Mesenchymal stem cell (in vitro differentiated cells and primary cell): Measurements from ENCODE around the gene LAMC2.

Source experiments
- DNase-seq: peaks from one replicate; pipeline ENCODE4 v3.0.0-alpha.2; 2013
- H2AFZ ChIP-seq: one replicate; pipeline ENCODE4 v1.6.1; 2013; ENCODE audit warnings: low read depth, mild to moderate bottlenecking, control low read depth, inconsistent platforms, low read length, moderate library complexity
- H2AK5ac ChIP-seq: 2 replicates; pipeline ENCODE4 v1.6.1; 2013; ENCODE audit warnings: low read length, moderate library complexity, mild to moderate bottlenecking, inconsistent platforms; ENCODE audit not compliant: severe bottlenecking
- H2BK120ac ChIP-seq: one replicate; pipeline ENCODE4 v1.6.1; 2013; ENCODE audit warnings: low read depth, mild to moderate bottlenecking, inconsistent platforms, low read length, moderate library complexity
- H2BK12ac ChIP-seq, 2 experiments: one replicate each; pipeline ENCODE4 v1.6.1; 2013; ENCODE audit warnings: inconsistent platforms in 2 of 2, low read length in 2 of 2, mild to moderate bottlenecking in 2 of 2, moderate library complexity in 2 of 2, control low read depth in 1 of 2
- H2BK15ac ChIP-seq: one replicate; pipeline ENCODE4 v1.6.1; 2013; ENCODE audit warnings: mild to moderate bottlenecking, low read depth, inconsistent platforms; ENCODE audit not compliant: poor library complexity, severe bottlenecking
- H2BK5ac ChIP-seq: 2 replicates; pipeline ENCODE4 v1.6.1; 2013; ENCODE audit warnings: low read depth, mild to moderate bottlenecking, low read length, control low read depth, inconsistent platforms; ENCODE audit not compliant: poor library complexity, severe bottlenecking
- H3K14ac ChIP-seq, 2 experiments: one replicate each; pipeline ENCODE4 v1.6.1; 2013; ENCODE audit warnings: inconsistent platforms in 2 of 2, low read length in 2 of 2, control low read depth in 1 of 2, mild to moderate bottlenecking in 1 of 2, moderate library complexity in 1 of 2
- H3K18ac ChIP-seq, 2 experiments: one replicate each; pipeline ENCODE4 v1.6.1; 2013; ENCODE audit warnings: inconsistent platforms in 2 of 2, low read length in 2 of 2, control low read depth in 1 of 2, low read depth in 1 of 2, mild to moderate bottlenecking in 1 of 2
- H3K23ac ChIP-seq, 2 experiments: one replicate each; pipeline ENCODE4 v1.6.1; 2013; ENCODE audit warnings: inconsistent platforms in 2 of 2, low read length in 2 of 2, mild to moderate bottlenecking in 2 of 2, moderate library complexity in 2 of 2, control low read depth in 1 of 2
- H3K27ac ChIP-seq: 2 replicates; pipeline ENCODE4 v1.5.1; 2013; ENCODE audit warnings: mild to moderate bottlenecking, moderate library complexity, low read length, control low read depth, inconsistent platforms; ENCODE audit not compliant: poor library complexity, severe bottlenecking
- H3K27me3 ChIP-seq, 2 experiments: 2 replicates each; pipeline versions ENCODE4 v1.6.1 to v1.7.0; 2013; ENCODE audit warnings: low read length in 2 of 2, mild to moderate bottlenecking in 2 of 2, moderate library complexity in 2 of 2, control low read depth in 1 of 2, inconsistent platforms in 1 of 2; ENCODE audit not compliant: control insufficient read depth in 1 of 2, insufficient read depth in 1 of 2
- H3K36me3 ChIP-seq, 2 experiments: 2 replicates each; pipeline versions ENCODE4 v1.6.1 to v1.7.0; 2013; ENCODE audit warnings: low read length in 2 of 2, control low read depth in 1 of 2, inconsistent platforms in 1 of 2, low read depth in 1 of 2, mild to moderate bottlenecking in 1 of 2; ENCODE audit not compliant: insufficient read depth in 2 of 2, control insufficient read depth in 1 of 2
- H3K4ac ChIP-seq, 2 experiments: one replicate each; pipeline ENCODE4 v1.6.1; 2013; ENCODE audit warnings: inconsistent platforms in 2 of 2, low read length in 2 of 2, mild to moderate bottlenecking in 2 of 2, moderate library complexity in 2 of 2, control low read depth in 1 of 2, low read depth in 1 of 2
- H3K4me1 ChIP-seq: 2 replicates; pipeline ENCODE4 v1.6.1; 2013; ENCODE audit warnings: low read depth, low read length, control low read depth; ENCODE audit not compliant: control insufficient read depth, insufficient read depth
- H3K4me2 ChIP-seq: 2 replicates; pipeline ENCODE4 v1.6.1; 2013; ENCODE audit warnings: low read length, mild to moderate bottlenecking, inconsistent platforms; ENCODE audit not compliant: poor library complexity, severe bottlenecking
- H3K4me3 ChIP-seq, 2 experiments: 2 replicates each; pipeline versions ENCODE4 v1.5.1 to v1.7.0; 2013; ENCODE audit warnings: low read length in 2 of 2, mild to moderate bottlenecking in 2 of 2, control low read depth in 1 of 2, low read depth in 1 of 2; ENCODE audit not compliant: insufficient read depth in 1 of 2
- H3K79me1 ChIP-seq: replicated peaks from 2 replicates; pipeline ENCODE4 v1.6.1; 2013; ENCODE audit warnings: mild to moderate bottlenecking, control low read depth, low read length, inconsistent platforms; ENCODE audit not compliant: poor library complexity, severe bottlenecking
- H3K9ac ChIP-seq: 2 replicates; pipeline ENCODE4 v1.7.0; 2013; ENCODE audit warnings: mild to moderate bottlenecking, low read length, moderate library complexity
- H3K9me3 ChIP-seq: 2 replicates; pipeline ENCODE4 v1.7.0; 2013; ENCODE audit warnings: mild to moderate bottlenecking, low read length; ENCODE audit not compliant: control insufficient read depth
- H4K8ac ChIP-seq: one replicate; pipeline ENCODE4 v1.6.1; 2013; ENCODE audit warnings: inconsistent platforms, mild to moderate bottlenecking, low read length, moderate library complexity
- H4K91ac ChIP-seq: one replicate; pipeline ENCODE4 v1.6.1; 2013; ENCODE audit warnings: mild to moderate bottlenecking, low read length, inconsistent platforms
- WGBS: methylation state at CpG from one replicate; pipeline ENCODE4 v1.1.7; 2013; ENCODE audit warnings: mixed read lengths; 5-methylcytosine and 5-hydroxymethylcytosine counted together

The LAMC2 gene

GRCh38 chr1:183140633-183141032 lies 45.4 kb upstream of the LAMC2 start:
- H3K14ac ChIP-seq, result no peak overlapping the region
- no peak overlapping the region for H3K23ac ChIP-seq
- no peak overlapping the region for H2BK120ac ChIP-seq
- H3K4me3 ChIP-seq, result no peak overlapping the region
- H3K4ac ChIP-seq, result no peak overlapping the region
- no peak overlapping the region for H2BK5ac ChIP-seq
- DNase-seq, result no peak
- peaks cover 18 to 98% of the 10 kb centered on the region in 2 experiments for H3K36me3 ChIP-seq
- no peaks in the 10 kb centered on the region for H3K9me3 ChIP-seq
- peaks cover 20% of the 10 kb centered on the region for H3K79me1 ChIP-seq
- peaks cover 4% of the 10 kb centered on the region for H3K4me1 ChIP-seq
- H2AK5ac ChIP-seq, result no peak overlapping the region
- H3K18ac ChIP-seq, result no peak overlapping the region
- no peak overlapping the region for H4K91ac ChIP-seq
- peak overlapping the region; percentile 54 for H3K9ac ChIP-seq
- no peak overlapping the region for H2AFZ ChIP-seq
- no peaks in the 10 kb centered on the region for H3K27me3 ChIP-seq
- H3K27ac ChIP-seq, result no peak overlapping the region
- no peak overlapping the region for H2BK15ac ChIP-seq
- no peak overlapping the region for H3K4me2 ChIP-seq
- H2BK12ac ChIP-seq, result no peak overlapping the region
- H4K8ac ChIP-seq, result no peak overlapping the region

- no peak overlapping the region for H3K4ac ChIP-seq
- no peak overlapping the region for H2BK12ac ChIP-seq
- no peak for DNase-seq
- peaks cover 3% of the 10 kb centered on the region for H3K4me1 ChIP-seq
- WGBS, result 99% methylated on average over 2 of the region's 2 CpGs
- H3K23ac ChIP-seq, result no peak overlapping the region
- no peak overlapping the region for H3K27ac ChIP-seq
- no peak overlapping the region for H2BK120ac ChIP-seq
- no peak overlapping the region for H3K14ac ChIP-seq
- H3K79me1 ChIP-seq, result peaks cover 14% of the 10 kb centered on the region
- no peak overlapping the region for H2AK5ac ChIP-seq
- H3K36me3 ChIP-seq, result peaks cover 13 to 91% of the 10 kb centered on the region in 2 experiments
- no peaks in the 10 kb centered on the region for H3K27me3 ChIP-seq
- H4K8ac ChIP-seq, result no peak overlapping the region
- no peak overlapping the region for H2BK5ac ChIP-seq
- peak overlapping the region; percentile 16 for H3K9ac ChIP-seq
- H4K91ac ChIP-seq, result no peak overlapping the region
- no peaks in the 10 kb centered on the region for H3K9me3 ChIP-seq
- H2AFZ ChIP-seq, result no peak overlapping the region
- no peak overlapping the region for H3K4me2 ChIP-seq
- H3K4me3 ChIP-seq, result no peak overlapping the region
- no peak overlapping the region for H3K18ac ChIP-seq
- no peak overlapping the region for H2BK15ac ChIP-seq
Observed at GRCh38 chr1:183142171-183142570, 43.9 kb upstream of the LAMC2 start.

GRCh38 chr1:183143576-183144315 lies 42.3 kb upstream of the LAMC2 start:
- DNase-seq, result no peak
- no peak overlapping the region for H3K18ac ChIP-seq
- no peak overlapping the region for H2AK5ac ChIP-seq
- no peak overlapping the region for H4K91ac ChIP-seq
- no peak overlapping the region for H3K14ac ChIP-seq
- no peak overlapping the region for H3K4ac ChIP-seq
- H3K4me3 ChIP-seq, result no peak overlapping the region
- H3K4me2 ChIP-seq, result no peak overlapping the region
- peak overlapping the region; percentile 5 for H3K9ac ChIP-seq
- no peak overlapping the region for H3K23ac ChIP-seq
- no peak overlapping the region for H2BK15ac ChIP-seq
- H3K9me3 ChIP-seq, result no peaks in the 10 kb centered on the region
- peaks cover 13 to 76% of the 10 kb centered on the region in 2 experiments for H3K36me3 ChIP-seq
- no peak overlapping the region for H2BK12ac ChIP-seq
- no peaks in the 10 kb centered on the region for H3K27me3 ChIP-seq
- H2AFZ ChIP-seq, result no peak overlapping the region
- H3K79me1 ChIP-seq, result peaks cover 10% of the 10 kb centered on the region
- no peak overlapping the region for H2BK120ac ChIP-seq
- H3K4me1 ChIP-seq, result peaks cover 4% of the 10 kb centered on the region
- WGBS, result 85% methylated on average over 5 of the region's 7 CpGs
- no peak overlapping the region for H4K8ac ChIP-seq
- H2BK5ac ChIP-seq, result no peak overlapping the region
- no peak overlapping the region for H3K27ac ChIP-seq

- no peak overlapping the region for H3K18ac ChIP-seq
- no peak overlapping the region for H3K14ac ChIP-seq
- H3K4me1 ChIP-seq, result peaks cover 6% of the 10 kb centered on the region
- H2AK5ac ChIP-seq, result no peak overlapping the region
- no peak overlapping the region for H2BK120ac ChIP-seq
- no peak overlapping the region for H3K9ac ChIP-seq
- no peaks in the 10 kb centered on the region for H3K9me3 ChIP-seq
- no peak overlapping the region for H3K23ac ChIP-seq
- H3K4me2 ChIP-seq, result no peak overlapping the region
- 89% methylated on average over 3 of the region's 3 CpGs for WGBS
- H3K36me3 ChIP-seq, result peaks cover 13 to 65% of the 10 kb centered on the region in 2 experiments
- H3K4me3 ChIP-seq, result no peak overlapping the region
- no peak overlapping the region for H3K27ac ChIP-seq
- H4K91ac ChIP-seq, result no peak overlapping the region
- no peak overlapping the region for H2BK12ac ChIP-seq
- DNase-seq, result peak; percentile 66
- H2BK15ac ChIP-seq, result no peak overlapping the region
- no peak overlapping the region for H2BK5ac ChIP-seq
- H3K4ac ChIP-seq, result no peak overlapping the region
- H2AFZ ChIP-seq, result no peak overlapping the region
- no peak overlapping the region for H4K8ac ChIP-seq
- peaks cover 9% of the 10 kb centered on the region for H3K79me1 ChIP-seq
- H3K27me3 ChIP-seq, result no peaks in the 10 kb centered on the region
Observed at GRCh38 chr1:183144752-183145151, 41.3 kb upstream of the LAMC2 start.
